GM18502 (cell line): ENCODE data around the gene NOXA1.
A peak's percentile ranks its signal among the peaks of the same experiment; 100 is the strongest.
"Not testable (repeated sequence)": the region's sequence is repeated elsewhere in the genome, so short reads cannot be mapped to it uniquely, and the experiment has no call there.

Source experiments
- ATAC-seq: cut with Tn5 transposase; IDR thresholded peaks from one replicate; pipeline ENCODE4 v1.9.1; 2021; ENCODE audit warnings: mild to moderate bottlenecking; ENCODE audit not compliant: unreplicated experiment, poor library complexity

Gene NOXA1

DNA sequence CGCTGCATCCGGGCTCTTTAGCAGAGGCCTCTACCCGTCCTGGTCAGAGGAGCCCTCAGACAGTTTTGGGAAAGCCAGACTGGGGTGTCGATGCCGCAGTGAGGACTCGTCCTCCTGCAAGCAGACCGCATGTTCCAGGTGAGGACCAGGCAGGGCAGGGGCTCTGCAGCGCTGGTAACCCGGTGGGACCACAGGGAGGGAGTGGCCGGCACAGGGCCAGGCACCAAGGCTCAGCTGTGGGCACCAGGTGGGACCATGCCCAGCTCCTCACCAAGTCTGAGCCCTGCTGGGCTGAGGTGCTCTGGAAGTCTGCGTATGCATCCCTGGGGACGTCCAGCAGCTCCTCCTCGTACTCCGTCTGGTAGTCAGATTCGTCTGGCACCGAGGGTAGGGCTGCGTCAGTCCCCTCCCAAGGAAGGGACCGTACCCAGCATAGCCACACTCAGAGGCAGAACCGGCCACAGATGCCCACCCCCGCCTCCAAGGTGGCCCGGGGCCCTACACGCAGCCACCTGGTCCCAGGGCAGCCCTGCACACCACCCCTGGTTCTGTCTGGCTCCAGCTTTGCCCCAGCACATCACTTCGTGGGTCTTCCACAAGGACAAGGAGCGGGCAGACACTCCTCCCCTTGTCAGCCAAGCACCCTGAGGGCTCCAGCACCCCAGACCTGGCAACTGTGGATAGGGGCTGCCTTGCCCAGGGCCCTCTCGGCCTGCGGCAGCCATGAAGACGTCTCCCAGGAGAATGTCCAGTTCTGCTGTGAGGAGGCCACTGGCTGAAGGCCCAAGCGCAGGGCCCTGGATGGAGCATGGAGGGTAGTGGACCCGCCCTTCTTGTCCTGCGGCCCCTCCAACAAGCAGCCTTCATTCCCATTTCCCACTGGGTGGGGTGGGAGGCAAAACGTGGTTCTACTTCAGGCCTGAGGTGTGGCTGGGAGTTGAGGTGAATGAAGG is 37.4 kb downstream of the NOXA1 start:
- no peak for ATAC-seq

DNA sequence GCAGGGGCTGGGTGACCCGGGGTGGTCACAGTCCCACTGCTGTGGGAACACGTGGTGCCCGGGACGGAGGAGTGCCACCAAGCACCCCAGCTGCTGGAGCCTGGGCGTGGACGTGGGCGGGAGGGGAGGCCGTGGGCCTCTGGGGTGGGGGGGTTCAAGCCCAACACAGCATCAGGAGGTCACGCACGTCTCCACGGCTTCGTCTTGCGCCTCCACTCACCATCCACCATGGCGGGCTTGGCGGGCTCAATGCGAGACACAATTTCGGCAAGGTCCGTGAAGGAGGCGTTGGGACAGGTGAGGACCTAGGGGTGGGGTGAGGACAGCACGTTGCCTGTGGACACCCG is 38.1 kb downstream of the NOXA1 start:
- ATAC-seq = no peak

- peak; percentile 59 for ATAC-seq
These were observed 38.6 kb downstream of the NOXA1 start for GRCh38 chr9:137461663-137462395.

- no peak for ATAC-seq
These were observed 39.3 kb downstream of the NOXA1 start for GRCh38 chr9:137462396-137462985.

GRCh38 chr9:137462986-137463930 is 40.1 kb downstream of the NOXA1 start:
- no peak for ATAC-seq

- ATAC-seq = no peak
These were observed 40.7 kb downstream of the NOXA1 start for GRCh38 chr9:137463931-137464290.

DNA sequence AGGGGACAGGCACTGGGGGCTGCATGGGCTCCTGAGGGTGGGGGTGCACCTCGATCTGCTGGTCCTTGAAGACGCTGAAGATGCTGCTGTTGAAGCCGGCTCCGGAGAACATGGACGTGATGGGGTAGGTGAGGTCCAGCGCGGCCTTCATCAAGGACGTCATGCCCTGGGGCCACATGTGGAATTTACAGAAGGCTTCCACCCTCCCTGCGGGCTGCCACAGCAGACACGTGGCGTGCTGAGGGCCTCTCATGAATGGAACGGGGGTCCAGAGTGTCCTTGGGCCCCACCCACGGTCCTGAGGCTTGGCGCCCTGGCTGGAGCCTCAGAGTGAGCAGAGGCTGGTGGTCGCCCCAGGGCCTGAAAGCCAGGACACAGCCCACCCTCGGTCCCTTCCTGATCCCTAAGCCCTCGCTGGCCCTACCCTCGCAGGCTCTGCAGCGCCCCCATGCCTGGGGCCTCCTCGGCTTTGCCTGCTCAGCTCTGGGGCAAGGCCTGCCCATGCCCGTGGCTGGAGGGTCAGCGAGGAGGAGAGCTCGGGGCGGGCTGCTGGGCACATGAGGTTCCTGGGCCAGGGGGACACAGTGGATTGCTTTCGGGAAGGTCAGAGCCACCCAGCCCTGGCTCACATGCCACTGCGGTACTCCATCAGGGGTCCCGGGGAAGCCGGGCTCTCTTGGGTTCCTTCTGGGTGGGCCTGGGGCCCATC is 41.3 kb downstream of the NOXA1 start:
- no peak for ATAC-seq

GRCh38 chr9:137465000-137465719 is 42.0 kb downstream of the NOXA1 start:
- ATAC-seq = no peak

GRCh38 chr9:137465720-137466388 is 42.7 kb downstream of the NOXA1 start:
- no peak for ATAC-seq

GRCh38 chr9:137466389-137467085 is 43.3 kb downstream of the NOXA1 start:
- ATAC-seq = not testable (repeated sequence)

GRCh38 chr9:137467161-137467581 is 44.0 kb downstream of the NOXA1 start:
- no peak for ATAC-seq

- no peak for ATAC-seq
These were observed 44.7 kb downstream of the NOXA1 start for GRCh38 chr9:137467896-137468295.

DNA sequence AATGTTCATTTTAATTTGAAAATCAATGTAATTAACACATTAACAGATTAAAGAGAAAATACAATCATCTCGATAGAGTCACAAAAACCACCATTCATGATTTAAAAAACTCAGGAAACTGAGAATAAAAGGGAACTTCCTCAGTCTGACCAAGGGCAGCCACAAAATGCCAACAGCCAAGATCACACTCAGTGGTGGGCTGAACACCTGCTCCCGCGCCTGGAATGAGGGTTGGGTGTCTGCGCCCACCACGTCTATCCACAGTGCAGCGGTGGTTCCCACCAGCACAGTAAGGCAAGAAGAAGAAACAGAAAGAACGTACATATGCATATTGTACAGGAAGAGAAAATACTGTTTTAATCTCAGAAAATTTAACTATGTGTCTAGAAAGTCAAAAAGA is 47.6 kb downstream of the NOXA1 start:
- no peak for ATAC-seq

DNA sequence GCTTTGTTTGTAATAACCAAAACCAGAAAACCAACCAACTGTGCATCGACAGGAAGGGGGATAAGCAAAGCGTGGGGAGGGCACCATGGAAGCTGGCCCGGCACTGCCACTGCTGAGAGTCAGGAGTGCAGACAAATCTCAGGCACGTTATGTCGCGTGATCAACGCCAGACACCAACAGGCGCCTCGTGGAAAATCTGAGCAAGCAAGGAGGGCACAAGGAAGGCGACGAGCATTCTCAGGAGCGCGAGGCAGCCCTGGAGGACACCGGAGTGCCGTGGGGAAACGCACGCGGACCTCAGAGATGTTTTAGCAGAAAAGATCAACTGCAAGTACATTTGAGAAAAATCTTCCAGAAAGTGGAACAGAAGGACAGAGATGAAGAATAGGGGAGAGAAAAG is 51.1 kb downstream of the NOXA1 start:
- no peak for ATAC-seq

DNA sequence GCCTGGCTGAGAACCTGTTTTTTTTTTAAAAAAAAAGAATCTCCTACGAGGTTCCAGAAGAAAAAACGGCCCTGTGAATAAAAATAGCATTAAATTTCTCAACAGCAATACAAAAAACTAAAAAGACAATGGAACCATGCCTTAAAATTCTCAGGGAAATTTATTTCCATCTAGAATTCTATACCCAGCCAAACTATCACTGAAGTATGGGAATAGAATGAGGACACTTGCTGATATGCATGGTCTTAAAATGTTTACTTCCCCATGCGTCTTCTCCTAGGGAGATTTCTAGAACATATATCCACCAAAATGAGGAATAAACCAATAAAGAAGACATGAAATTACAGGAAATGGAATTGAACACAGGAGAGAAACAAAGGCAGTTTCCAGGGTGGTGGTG is 52.5 kb downstream of the NOXA1 start:
- ATAC-seq = no peak

DNA sequence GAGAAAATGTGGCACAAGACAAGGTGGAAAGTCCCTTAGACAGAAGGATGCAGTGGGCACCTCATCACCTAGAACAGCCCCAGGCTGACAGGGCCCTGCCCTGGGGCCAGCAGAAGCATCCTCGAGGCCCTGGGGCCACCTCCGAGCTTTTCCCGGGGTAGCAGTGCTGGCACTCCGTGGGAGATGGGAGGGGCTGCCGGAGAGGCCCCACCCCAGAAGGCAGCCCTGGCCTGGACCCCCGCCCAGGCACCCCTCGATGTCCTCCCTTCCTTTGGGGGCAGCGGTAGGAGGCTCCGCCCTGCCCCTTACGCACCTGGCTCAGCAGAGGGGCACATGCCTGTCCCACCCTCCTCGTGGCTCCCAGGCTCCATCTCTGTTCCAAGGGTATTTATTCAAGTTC is 53.7 kb downstream of the NOXA1 start:
- no peak for ATAC-seq

GRCh38 chr9:137477778-137478612 is 54.8 kb downstream of the NOXA1 start:
- ATAC-seq = no peak
